NCI-H2081 treated with DMSO at 0.1 percent for 48 hours (cell line): ENCODE results near the gene ENDOD1.

Experiments
- DNase-seq: peaks from one replicate; lab custom pipeline; 2025; lab: John Stamatoyannopoulos, UW

The ENDOD1 gene

GRCh38 chr11:95175818-95176380 is 86.3 kb downstream of the ENDOD1 start:
- DNase-seq, result no peak
